ENCODE results near the gene THPO.

The THPO gene

GRCh38 chr3:184366619-184367289, 11.3 kb downstream of the THPO start:
- no peak for DNase-seq (ENCODE audit: low read depth in 2 of 2, low spot score in 1 of 2)

- peak; percentile 91 to 92 for DNase-seq (ENCODE audit: low read depth in 2 of 2, low spot score in 1 of 2)
Observed at GRCh38 chr3:184362668-184363546, 15.1 kb downstream of the THPO start.

GRCh38 chr3:184361932-184362667, 15.9 kb downstream of the THPO start:
- DNase-seq (ENCODE audit: low read depth in 2 of 2, low spot score in 1 of 2): peak in 1 of 2 donors; percentile 9

GRCh38 chr3:184361532-184361931, 16.5 kb downstream of the THPO start, which contains the start of the genes CLCN2 and POLR2H:
TSS of gene CLCN2 (minus strand) at chr3:184361605. CDS start at chr3:184361479, 126 bp downstream.
TSS of gene POLR2H (plus strand) at chr3:184361710. CDS start at chr3:184363493, 1,783 bp downstream.
- DNase-seq (ENCODE audit: low read depth in 2 of 2, low spot score in 1 of 2): no peak

GRCh38 chr3:184360929-184361531, 17.0 kb downstream of the THPO start:
- DNase-seq (ENCODE audit: low read depth in 2 of 2, low spot score in 1 of 2): no peak

GRCh38 chr3:184360070-184360928, 17.7 kb downstream of the THPO start:
- DNase-seq (ENCODE audit: low read depth in 2 of 2, low spot score in 1 of 2): no peak

- no peak for DNase-seq (ENCODE audit: low read depth in 2 of 2, low spot score in 1 of 2)
Observed at GRCh38 chr3:184359610-184360009, 18.4 kb downstream of the THPO start.

- no peak for DNase-seq (ENCODE audit: low read depth in 2 of 2, low spot score in 1 of 2)
Observed at GRCh38 chr3:184358921-184359350, 19.1 kb downstream of the THPO start.

- no peak for DNase-seq (ENCODE audit: low read depth in 2 of 2, low spot score in 1 of 2)
Observed at GRCh38 chr3:184358124-184358767, 19.8 kb downstream of the THPO start.

- no peak for DNase-seq (ENCODE audit: low read depth in 2 of 2, low spot score in 1 of 2)
Observed at GRCh38 chr3:184357248-184358123, 20.5 kb downstream of the THPO start.

- DNase-seq (ENCODE audit: low read depth in 2 of 2, low spot score in 1 of 2): no peak
Observed at GRCh38 chr3:184355261-184356040, 22.6 kb downstream of the THPO start.

GRCh38 chr3:184354754-184355153, 23.3 kb downstream of the THPO start:
- DNase-seq (ENCODE audit: low read depth in 2 of 2, low spot score in 1 of 2): no peak

- DNase-seq (ENCODE audit: low read depth in 2 of 2, low spot score in 1 of 2): peak in 1 of 2 donors; percentile 51
Observed at GRCh38 chr3:184354121-184354728, 23.8 kb downstream of the THPO start.

- DNase-seq (ENCODE audit: low read depth in 2 of 2, low spot score in 1 of 2): no peak
Observed at GRCh38 chr3:184353546-184353941, 24.5 kb downstream of the THPO start.

- DNase-seq (ENCODE audit: low read depth in 2 of 2, low spot score in 1 of 2): no peak
Observed at GRCh38 chr3:184352897-184353545, 25.0 kb downstream of the THPO start.

- DNase-seq (ENCODE audit: low read depth in 2 of 2, low spot score in 1 of 2): no peak
Observed at GRCh38 chr3:184352149-184352785, 25.7 kb downstream of the THPO start.
